Measurements from ENCODE around the gene FYB1. TPM values are rescaled to one million over a fixed set of nuclear protein-coding genes. Genes with fewer than 3 reads are reported as not detected.
A peak's percentile ranks its signal among the peaks of the same experiment; 100 is the strongest.

Gene FYB1
- total RNA-seq, 2 experiments from 2014 or later, result 0.16 TPM; not detected in 1

DNA sequence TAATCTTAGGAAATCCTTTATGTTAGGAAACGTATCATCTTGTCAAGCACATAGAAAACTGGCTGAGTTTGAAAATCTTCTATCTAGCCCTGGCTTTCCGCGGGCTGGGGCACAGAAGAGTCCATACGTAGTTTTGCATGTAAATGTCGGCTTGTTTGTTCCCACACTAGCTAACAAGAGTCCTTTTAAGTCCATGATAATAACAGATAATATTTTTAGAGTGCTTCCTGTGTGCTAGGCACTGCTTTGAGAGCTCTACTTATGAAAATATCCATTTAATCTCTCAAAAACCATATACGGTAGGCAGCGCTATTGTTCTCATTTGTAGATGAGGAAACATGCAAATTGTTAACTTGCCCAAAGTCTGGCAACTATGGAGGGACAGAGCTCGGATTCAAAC, 40.5 kb downstream of the FYB1 start:
- POLR2A ChIA-PET, result no interaction called here
- H3K9me3 ChIP-seq (ENCODE audit: low read length), result no peaks in the 10 kb centered on the region
- H3K9me2 ChIP-seq (ENCODE audit: insufficient read depth, low read length), result no peaks in the 10 kb centered on the region
- TF ChIP-seq, protein P1, sequence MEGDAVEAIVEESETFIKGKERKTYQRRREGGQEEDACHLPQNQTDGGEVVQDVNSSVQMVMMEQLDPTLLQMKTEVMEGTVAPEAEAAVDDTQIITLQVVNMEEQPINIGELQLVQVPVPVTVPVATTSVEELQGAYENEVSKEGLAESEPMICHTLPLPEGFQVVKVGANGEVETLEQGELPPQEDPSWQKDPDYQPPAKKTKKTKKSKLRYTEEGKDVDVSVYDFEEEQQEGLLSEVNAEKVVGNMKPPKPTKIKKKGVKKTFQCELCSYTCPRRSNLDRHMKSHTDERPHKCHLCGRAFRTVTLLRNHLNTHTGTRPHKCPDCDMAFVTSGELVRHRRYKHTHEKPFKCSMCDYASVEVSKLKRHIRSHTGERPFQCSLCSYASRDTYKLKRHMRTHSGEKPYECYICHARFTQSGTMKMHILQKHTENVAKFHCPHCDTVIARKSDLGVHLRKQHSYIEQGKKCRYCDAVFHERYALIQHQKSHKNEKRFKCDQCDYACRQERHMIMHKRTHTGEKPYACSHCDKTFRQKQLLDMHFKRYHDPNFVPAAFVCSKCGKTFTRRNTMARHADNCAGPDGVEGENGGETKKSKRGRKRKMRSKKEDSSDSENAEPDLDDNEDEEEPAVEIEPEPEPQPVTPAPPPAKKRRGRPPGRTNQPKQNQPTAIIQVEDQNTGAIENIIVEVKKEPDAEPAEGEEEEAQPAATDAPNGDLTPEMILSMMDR (conservative IDR thresholded peaks at IDR 0.05; ENCODE audit: low read length), result no peak
- no peak for TF ChIP-seq EZH2phosphoT487 (IDR thresholded peaks at IDR 0.05; ENCODE audit: borderline replicate concordance, low read depth, low read length)
- no peak for DNase-seq (ENCODE audit: low spot score)
- H3K4me1 ChIP-seq (ENCODE audit: insufficient read depth, low read length, poor library complexity, severe bottlenecking), result peaks cover 3% of the 10 kb centered on the region
- no peak overlapping the region for H3K27ac ChIP-seq (ENCODE audit: low read depth, low read length, poor library complexity, severe bottlenecking)
- no peaks in the 10 kb centered on the region for H3K79me2 ChIP-seq (ENCODE audit: insufficient read depth, low read depth, low read length)
- H3K36me3 ChIP-seq (ENCODE audit: insufficient read depth, low read length), result no peaks in the 10 kb centered on the region
- no peaks in the 10 kb centered on the region for H4K20me1 ChIP-seq (ENCODE audit: insufficient read depth, low read length)
- H3K4me3 ChIP-seq (ENCODE audit: low read depth, low read length, poor library complexity, severe bottlenecking), result no peak overlapping the region
- no peak overlapping the region for H3K4me2 ChIP-seq (ENCODE audit: low read length)
- no TSS peak for BruUV-seq (replicated peaks)
- intact Hi-C loops (cut with micrococcal nuclease; ENCODE audit: unreplicated experiment), result no loop called here
- H2AFZ ChIP-seq (ENCODE audit: low read length), result no peak overlapping the region
- CTCF ChIA-PET (ENCODE audit: unreplicated experiment), result no interaction called here

DNA sequence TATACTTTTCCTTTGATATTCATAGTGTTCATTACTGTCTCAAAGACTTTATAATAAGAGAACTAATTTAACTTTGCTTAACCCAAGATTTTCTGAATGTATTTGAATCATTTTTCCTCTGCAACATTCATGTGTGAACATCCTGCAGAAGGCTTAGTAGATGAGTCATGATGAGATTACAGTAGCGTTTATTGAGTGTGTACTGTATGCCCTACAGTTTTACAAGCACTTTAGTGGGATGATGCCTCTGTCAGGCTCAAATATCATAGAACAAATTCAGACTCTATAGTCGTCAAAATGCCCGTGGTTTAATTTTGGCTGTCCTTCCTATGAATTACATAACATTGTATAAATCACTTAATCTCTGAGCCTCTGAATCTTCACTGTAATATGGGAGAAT, 41.2 kb downstream of the FYB1 start:
- Histone ChIP-seq H3K9me3 (ENCODE audit: low read length) (no peaks in the 10 kb centered on the region), H3K9me2 (ENCODE audit: insufficient read depth, low read length) (no peaks in the 10 kb centered on the region), H3K4me3 (ENCODE audit: low read depth, low read length, poor library complexity, severe bottlenecking) (no peak overlapping the region), H4K20me1 (ENCODE audit: insufficient read depth, low read length) (no peaks in the 10 kb centered on the region), H3K79me2 (ENCODE audit: insufficient read depth, low read depth, low read length) (no peaks in the 10 kb centered on the region), H3K27ac (ENCODE audit: low read depth, low read length, poor library complexity, severe bottlenecking) (no peak overlapping the region), H2AFZ (ENCODE audit: low read length) (no peak overlapping the region), H3K36me3 (ENCODE audit: insufficient read depth, low read length) (no peaks in the 10 kb centered on the region), H3K4me1 (ENCODE audit: insufficient read depth, low read length, poor library complexity, severe bottlenecking) (peaks cover 3% of the 10 kb centered on the region), H3K4me2 (ENCODE audit: low read length) (no peak overlapping the region)
- no peak for DNase-seq (ENCODE audit: low spot score)
- no TSS peak for BruUV-seq (replicated peaks)
- intact Hi-C loops (cut with micrococcal nuclease; ENCODE audit: unreplicated experiment), result no loop called here
- TF ChIP-seq, protein P1 (conservative IDR thresholded peaks at IDR 0.05; ENCODE audit: low read length), result no peak
- TF ChIP-seq EZH2phosphoT487 (IDR thresholded peaks at IDR 0.05; ENCODE audit: borderline replicate concordance, low read depth, low read length), result no peak
- ChIA-PET CTCF (ENCODE audit: unreplicated experiment) (no interaction called here), POLR2A (interaction anchor here (0.9 kb wide), 1 partner anchor 99 kb away, joined by 3 read pairs; no protein-coding TSS in a partner anchor)

DNA sequence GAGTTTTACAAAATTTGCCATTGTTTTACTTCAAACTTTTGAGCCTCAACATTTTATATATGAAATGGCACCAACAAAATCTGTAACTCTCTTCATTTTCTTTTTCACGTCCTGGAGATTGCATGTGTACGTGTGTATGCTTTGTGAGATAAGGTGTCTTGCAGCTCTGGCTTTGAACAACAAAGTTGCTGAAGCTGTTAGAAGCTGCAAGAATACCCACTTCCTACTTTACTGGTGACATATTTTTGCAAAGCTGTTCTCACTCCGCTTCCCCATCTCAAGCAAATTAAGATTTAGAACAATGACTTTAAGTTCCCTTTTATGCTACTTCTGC, 41.8 kb downstream of the FYB1 start:
- BruUV-seq (replicated peaks), result no TSS peak
- TF ChIP-seq EZH2phosphoT487 (IDR thresholded peaks at IDR 0.05; ENCODE audit: borderline replicate concordance, low read depth, low read length), result no peak
- TF ChIP-seq, protein P1 (conservative IDR thresholded peaks at IDR 0.05; ENCODE audit: low read length), result no peak
- no peak for DNase-seq (ENCODE audit: low spot score)
- ChIA-PET CTCF (ENCODE audit: unreplicated experiment) (no interaction called here), POLR2A (interaction anchor here (0.9 kb wide), 1 partner anchor 98 kb away, joined by 3 read pairs; no protein-coding TSS in a partner anchor)
- Histone ChIP-seq H3K36me3 (ENCODE audit: insufficient read depth, low read length) (no peaks in the 10 kb centered on the region), H3K9me3 (ENCODE audit: low read length) (no peaks in the 10 kb centered on the region), H3K79me2 (ENCODE audit: insufficient read depth, low read depth, low read length) (no peaks in the 10 kb centered on the region), H3K4me3 (ENCODE audit: low read depth, low read length, poor library complexity, severe bottlenecking) (no peak overlapping the region), H4K20me1 (ENCODE audit: insufficient read depth, low read length) (no peaks in the 10 kb centered on the region), H2AFZ (ENCODE audit: low read length) (0 out of 2 replicates have a peak overlapping the region, but pooled peaks have one; percentile 38), H3K27ac (ENCODE audit: low read depth, low read length, poor library complexity, severe bottlenecking) (no peak overlapping the region), H3K4me2 (ENCODE audit: low read length) (no peak overlapping the region), H3K9me2 (ENCODE audit: insufficient read depth, low read length) (no peaks in the 10 kb centered on the region), H3K4me1 (ENCODE audit: insufficient read depth, low read length, poor library complexity, severe bottlenecking) (peaks cover 3% of the 10 kb centered on the region)
- intact Hi-C loops (cut with micrococcal nuclease; ENCODE audit: unreplicated experiment), result no loop called here
